Right renal pelvis (tissue), 4 donors: ENCODE results near the gene PAFAH1B1. TPM values are rescaled to one million over a fixed set of nuclear protein-coding genes. Genes with fewer than 3 reads are reported as not detected.
"Not testable (repeated sequence)": the region's sequence is repeated elsewhere in the genome, so short reads cannot be mapped to it uniquely, and the experiment has no call there.

Source experiments
- DNase-seq, 4 donors: peaks; one replicate each; pipeline ENCODE4 v3.0.0-alpha.2; 2013; ENCODE audit warnings: low read depth in 4 of 4, low spot score in 3 of 4, missing footprints in 1 of 4
- polyA plus RNA-seq, 4 donors: library from polyadenylated mRNA; unstranded; fragments of 120-200 nt; gene quantifications; one replicate each; pipeline ENCODE4 v1.2.1, GENCODE V29; 2013; ENCODE audit not compliant: insufficient read length in 4 of 4

The PAFAH1B1 gene
- polyA plus RNA-seq, 4 donors, result 116 to 148 (median 138) TPM

- no peak for DNase-seq
Observed at GRCh38 chr17:2687074-2687418, 93.6 kb downstream of the PAFAH1B1 start.

DNA sequence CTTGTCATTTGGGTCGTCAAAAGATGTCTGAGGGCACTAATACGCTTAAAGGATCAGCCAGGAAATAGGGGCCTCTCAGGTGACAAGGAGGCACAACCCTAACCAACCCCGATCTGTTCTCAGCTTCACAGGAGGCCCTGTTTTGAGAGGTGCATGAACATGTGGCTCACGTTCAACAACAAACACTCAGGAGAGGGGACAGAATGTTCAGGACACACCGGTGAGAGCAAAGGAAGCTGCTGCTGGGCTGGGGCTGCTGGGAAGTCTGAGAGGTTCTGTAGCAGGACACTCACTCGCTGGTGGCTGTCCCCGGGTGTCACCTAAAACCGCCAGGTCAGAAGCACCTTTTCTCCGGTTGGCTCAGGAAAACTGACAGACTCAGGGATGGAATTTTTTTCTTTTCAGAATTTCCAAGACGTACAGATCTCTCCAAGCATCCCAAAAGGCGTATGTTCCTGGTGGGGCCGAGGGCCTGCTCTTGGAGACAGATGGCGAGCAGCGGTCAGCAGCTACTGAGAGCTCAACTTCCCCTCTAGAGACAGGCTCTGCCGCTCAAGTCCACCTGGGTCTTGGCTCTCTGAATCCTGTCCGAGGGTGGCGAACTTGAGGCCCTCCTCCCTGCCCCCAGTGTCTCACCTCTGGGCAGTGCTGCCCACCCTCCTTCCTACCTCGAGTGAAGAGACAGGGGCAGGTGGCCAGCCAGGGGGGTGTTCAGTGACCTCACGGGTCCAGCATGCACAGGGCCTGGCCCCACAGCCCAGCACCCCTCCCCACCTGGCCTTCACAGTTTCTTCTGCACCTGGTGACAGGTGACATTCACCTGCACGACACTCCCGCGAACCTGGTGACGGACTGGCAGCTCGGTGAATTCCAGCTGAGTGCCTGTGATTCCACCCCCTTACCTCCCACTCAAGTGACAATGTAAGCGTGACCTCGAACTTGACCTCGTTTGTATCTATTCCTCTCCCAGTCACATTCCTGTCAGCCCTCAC lies 95.2 kb downstream of the PAFAH1B1 start:
- no peak for DNase-seq

GRCh38 chr17:2689411-2690164 lies 96.1 kb downstream of the PAFAH1B1 start:
- no peak for DNase-seq

DNA sequence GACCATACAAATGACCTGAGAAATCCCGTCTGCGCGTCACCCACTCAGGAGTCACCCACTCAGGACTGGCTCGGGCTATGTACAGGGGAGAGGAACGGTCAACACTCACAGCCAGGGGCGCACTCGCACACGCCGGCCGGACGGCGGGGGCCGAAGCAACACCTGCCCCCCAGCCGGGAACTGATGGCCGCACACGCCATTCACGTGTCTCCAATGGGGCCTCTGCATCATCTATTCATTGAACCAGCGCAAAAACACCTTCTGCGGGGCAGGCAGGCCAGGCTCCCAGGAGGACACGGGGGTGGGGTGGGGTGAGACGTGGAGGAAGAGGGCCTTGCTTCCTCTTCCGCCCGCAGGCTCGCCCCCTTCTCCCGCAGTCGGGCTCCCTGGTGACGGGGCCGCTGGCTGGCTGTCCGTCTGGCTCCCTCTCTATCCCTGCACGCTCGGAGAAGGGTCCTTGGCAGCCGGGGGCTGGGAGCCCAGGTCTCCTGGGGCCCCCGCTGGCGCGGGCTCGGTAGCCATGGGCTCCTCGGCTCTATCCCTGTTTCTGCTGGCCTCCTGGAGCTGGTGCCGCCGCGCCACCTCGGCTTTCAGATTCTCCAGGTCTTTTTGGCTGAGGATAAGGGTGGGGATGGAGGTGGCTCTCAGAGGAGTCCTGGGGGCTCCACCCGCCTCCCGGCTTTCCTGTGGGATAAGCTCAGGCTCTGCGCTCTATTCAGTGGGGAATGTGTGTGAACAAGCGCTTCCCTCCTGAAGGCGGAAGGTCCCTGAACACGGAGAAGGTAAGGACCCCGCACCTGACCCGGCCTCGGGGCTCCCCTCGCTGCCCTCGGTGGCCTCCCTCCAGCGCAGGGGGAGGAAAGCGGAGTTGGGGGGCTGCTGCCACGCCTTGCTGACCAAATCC lies 97.0 kb downstream of the PAFAH1B1 start:
- no peak for DNase-seq

DNA sequence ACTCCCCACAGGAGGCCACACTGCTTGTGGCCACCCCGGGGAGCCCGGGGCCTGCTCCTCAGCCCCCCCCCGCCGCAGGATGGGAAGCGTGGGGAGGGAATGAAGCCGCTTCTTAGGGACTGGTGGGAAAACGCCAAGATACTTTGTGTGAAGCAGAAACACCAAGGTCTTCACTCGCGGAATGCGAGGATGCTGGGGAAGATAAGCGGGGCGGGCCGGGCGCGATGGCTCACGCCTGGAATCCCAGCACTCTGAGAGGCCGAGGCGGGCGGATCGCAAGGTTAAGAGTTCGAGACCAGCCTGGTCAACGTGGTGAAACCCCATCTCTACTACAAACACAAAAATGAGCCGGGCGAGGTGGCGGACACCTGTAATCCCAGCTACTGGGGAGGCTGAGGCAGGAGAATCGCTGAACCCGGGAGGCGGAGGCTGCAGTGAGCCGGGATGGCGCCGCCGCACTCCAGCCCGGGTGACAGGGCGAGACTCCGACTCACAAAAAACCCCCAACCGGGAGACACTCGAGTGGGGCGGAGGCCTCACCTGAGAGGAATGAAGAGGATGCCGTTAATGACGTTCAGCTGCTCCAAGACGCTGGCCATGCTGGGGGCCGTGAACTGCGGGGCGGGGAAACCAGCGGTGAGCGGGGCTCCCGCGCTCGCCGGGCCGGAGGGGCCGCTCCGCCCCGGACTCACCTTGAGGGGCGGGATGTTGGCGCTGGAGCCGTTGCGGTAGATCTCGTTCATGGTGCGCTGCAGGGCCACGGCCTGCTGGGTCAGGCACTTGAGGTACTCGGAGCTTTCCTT lies 97.8 kb downstream of the PAFAH1B1 start:
- no peak for DNase-seq

GRCh38 chr17:2691965-2692780 lies 98.7 kb downstream of the PAFAH1B1 start:
- DNase-seq, result no peak

DNA sequence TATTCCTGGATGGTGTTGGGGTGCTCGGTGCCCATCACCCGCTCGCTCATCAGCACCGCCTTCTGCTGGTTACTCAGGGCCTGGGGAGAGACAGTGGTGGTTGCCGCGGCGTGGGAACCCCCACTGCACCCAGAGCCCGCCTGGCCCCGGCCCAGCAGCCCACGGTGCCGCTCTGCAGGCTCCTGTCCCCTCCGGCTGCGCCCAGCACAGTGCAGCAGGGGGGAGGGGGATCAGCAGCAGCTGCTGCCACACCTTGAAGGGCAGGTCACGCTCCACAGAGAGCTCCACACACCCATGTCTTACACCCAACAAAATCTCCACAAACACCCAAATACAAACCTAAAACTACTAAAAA lies 99.3 kb downstream of the PAFAH1B1 start:
- no peak for DNase-seq

- DNase-seq, result no peak
Observed at GRCh38 chr17:2693561-2694380, 100.3 kb downstream of the PAFAH1B1 start.

- no peak for DNase-seq
Observed at GRCh38 chr17:2694381-2695242, 101.2 kb downstream of the PAFAH1B1 start.

DNA sequence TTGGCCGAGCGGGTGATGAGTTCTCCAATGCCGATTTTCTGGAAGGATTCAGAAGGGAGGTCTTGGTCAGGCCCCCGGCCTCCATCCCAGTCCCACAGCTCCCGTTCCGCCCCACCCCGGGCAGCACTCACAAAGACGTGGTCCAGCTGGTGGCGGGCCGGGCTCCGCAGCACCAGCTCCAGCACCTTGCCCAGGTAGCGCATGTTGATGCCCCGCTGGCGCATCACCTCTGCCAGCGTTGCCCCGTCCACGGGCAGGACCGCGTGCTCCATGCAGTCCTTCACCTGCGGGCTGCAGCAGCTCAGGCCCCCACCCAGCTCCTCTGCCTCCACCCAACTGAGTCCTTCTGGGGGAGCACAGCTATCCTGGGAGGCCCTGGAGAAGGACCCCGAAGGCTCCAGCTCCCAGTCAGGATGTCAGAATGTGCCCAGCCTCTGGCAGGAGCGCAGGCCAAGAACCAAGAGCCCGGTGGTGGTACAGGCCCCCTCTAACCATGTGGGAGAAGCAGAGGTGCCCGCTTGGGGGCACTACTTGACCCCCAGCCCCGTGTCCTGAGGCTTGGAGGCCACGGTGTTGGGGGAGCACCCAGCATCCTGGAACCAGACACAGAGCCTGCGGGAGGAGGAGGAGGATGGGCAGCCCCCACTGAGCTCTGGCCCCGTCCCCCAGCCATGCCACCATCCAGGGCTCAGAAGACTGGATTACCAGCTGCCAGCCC lies 101.9 kb downstream of the PAFAH1B1 start:
- DNase-seq, result no peak

DNA sequence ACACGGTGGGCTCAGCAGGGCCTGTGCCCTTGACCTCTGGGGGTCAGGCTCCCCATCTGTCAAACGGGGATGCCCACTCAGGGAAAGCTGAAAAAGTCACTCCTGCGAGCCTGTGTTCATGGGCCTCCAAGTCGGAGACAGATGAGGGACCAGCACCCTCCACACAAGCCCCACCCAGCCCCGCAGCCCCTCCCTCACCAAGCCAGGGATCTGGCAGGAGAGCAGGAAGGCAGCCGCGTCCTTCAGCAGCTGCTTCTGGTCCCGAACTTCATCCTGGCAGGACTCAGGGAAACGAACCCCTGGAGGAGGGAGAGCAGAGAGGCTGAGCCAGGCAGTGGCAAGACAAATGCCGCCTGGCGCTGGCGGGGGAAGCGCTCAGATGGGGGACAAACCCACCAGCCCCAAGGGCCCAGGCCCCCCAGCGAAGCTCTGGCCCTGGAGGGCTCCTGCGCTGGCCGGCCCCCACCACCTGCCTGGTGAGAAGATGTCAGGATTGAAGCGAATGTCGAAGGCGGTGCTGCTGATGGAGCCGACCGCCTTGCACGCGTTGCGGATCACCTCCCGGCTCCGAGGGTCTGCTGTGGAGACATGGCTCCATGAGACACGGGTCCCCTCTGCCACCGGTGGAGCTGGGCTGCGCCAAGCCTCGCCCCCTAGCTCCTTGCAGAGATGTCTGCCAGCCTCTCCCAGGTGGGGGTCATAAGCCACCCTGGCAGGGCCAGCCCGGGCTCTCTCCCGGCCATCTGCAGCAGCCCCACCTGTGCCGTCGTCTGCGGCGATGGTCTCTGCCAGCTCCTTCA lies 102.7 kb downstream of the PAFAH1B1 start:
- DNase-seq, result no peak

DNA sequence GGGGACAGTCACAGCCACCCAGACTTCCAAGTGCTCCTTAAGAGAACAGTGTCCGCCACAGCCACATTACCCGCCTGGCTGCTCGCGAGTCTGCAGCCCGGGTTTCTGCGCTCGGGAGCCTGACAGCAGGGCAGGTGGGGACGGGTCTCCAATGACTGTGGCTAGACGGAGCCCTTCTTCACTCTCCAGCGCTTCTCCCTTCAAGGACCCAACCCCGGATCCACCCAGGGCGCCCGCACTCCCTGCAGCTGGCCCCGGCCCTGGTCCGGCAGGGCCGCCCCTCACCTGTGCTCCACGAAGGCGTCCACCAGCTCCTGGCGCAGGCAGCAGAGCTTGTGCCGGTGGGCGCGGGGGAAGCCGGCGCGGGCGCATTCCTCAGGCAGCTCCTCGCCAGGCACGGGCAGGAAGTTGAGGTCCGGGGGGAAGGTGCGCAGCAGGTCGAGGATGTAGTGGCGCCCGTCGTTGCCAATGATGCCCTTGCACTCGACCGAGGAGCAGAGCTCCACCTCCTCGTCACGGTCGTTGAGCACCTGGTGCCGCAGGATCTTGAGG lies 104.2 kb downstream of the PAFAH1B1 start:
- no peak for DNase-seq

GRCh38 chr17:2699216-2699805 lies 105.9 kb downstream of the PAFAH1B1 start:
- not testable (repeated sequence) for DNase-seq

- no peak for DNase-seq
Observed at GRCh38 chr17:2700030-2700490, 106.6 kb downstream of the PAFAH1B1 start.
